Cardiac muscle cell (in vitro differentiated cells and primary cell): ENCODE measurements around the gene TFIP11. TPM values are rescaled to one million over a fixed set of nuclear protein-coding genes. Genes with fewer than 3 reads are reported as not detected.

ENCODE experiments used
- DNase-seq, 2 donors: peaks; one replicate each; pipeline versions ENCODE4 v3.0.0 to v3.0.0-alpha.2; 2010 to 2017; ENCODE audit warnings: low read depth in 1 of 2, low spot score in 1 of 2
- H3K27ac ChIP-seq: fragments of 200-600 bp; sonication (generic); 2 replicates; pipeline ENCODE4 v1.5.1; 2016
- H3K27me3 ChIP-seq: fragments of 200-600 bp; sonication (generic); 2 replicates; pipeline ENCODE4 v1.6.0; 2016; ENCODE audit warnings: control low read depth
- H3K36me3 ChIP-seq: fragments of 200-600 bp; sonication (generic); 2 replicates; pipeline ENCODE4 v1.5.1; 2016; ENCODE audit warnings: control low read depth
- H3K4me1 ChIP-seq: fragments of 200-600 bp; sonication (generic); 2 replicates; pipeline ENCODE4 v1.8.1; 2017; ENCODE audit warnings: low read depth, mild to moderate bottlenecking, mixed run types
- H3K4me3 ChIP-seq: fragments of 200-600 bp; sonication (generic); 2 replicates; pipeline ENCODE4 v1.5.1; 2016; ENCODE audit warnings: mild to moderate bottlenecking
- H3K9me3 ChIP-seq: fragments of 200-600 bp; sonication (generic); 2 replicates; pipeline ENCODE4 v1.5.1; 2017; ENCODE audit warnings: low read depth, mild to moderate bottlenecking, control low read depth
- CTCF ChIP-seq: IDR thresholded peaks from 2 replicates; pipeline ENCODE4 v1.5.1; 2012; ENCODE audit warnings: low read depth, mild to moderate bottlenecking, low read length
- polyA plus RNA-seq: library from polyadenylated mRNA; unstranded; fragments of >200 nt; fragmentation: Nextera tagmentation; extraction: Ambion mirVana; gene quantifications from 2 replicates; pipeline ENCODE4 v1.2.1, GENCODE V29; 2016
- total RNA-seq: library from RNA; depleted of rRNA; stranded (reverse); fragments of >200 nt; gene quantifications from 2 replicates; pipeline ENCODE4 v1.2.3, GENCODE V29; 2016

TFIP11 gene
- total and polyA plus RNA-seq, 2 experiments from 2014 or later = 24.6 to 25.5 TPM

DNA sequence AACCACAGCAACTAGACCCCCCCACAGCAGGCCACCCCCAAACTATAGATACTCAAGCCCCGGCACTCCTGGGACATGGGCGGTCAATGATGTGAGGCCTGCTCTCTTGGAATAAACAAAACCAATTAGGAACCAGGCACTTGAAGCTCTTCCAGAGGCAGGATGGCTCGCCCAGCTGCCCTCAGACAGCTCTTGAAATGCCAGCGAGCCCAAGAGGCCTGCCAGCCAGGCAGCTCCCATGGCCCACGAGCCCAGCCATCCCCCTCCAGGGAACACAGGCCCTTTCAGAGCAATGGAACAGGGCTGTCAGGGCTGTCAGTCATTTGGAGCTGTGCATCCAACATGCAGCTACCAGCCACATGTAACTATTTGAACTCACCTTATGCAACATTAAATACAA, 34.0 kb upstream of the TFIP11 start:
- Histone ChIP-seq H3K4me1 (peaks cover 6% of the 10 kb centered on the region), H3K9me3 (no peaks in the 10 kb centered on the region), H3K27me3 (no peaks in the 10 kb centered on the region), H3K27ac (no peak overlapping the region), H3K4me3 (no peak overlapping the region), H3K36me3 (no peaks in the 10 kb centered on the region)
- no peak for TF ChIP-seq CTCF
- no peak for DNase-seq

GRCh38 chr22:26545827-26546226, 33.6 kb upstream of the TFIP11 start:
- TF ChIP-seq CTCF = no peak
- no peak for DNase-seq
- peaks cover 6% of the 10 kb centered on the region for H3K4me1 ChIP-seq
- H3K9me3 ChIP-seq = no peaks in the 10 kb centered on the region
- no peaks in the 10 kb centered on the region for H3K27me3 ChIP-seq
- H3K27ac ChIP-seq = no peak overlapping the region
- H3K36me3 ChIP-seq = peaks cover 3% of the 10 kb centered on the region
- H3K4me3 ChIP-seq = no peak overlapping the region

- no peak for DNase-seq
- peaks cover 6% of the 10 kb centered on the region for H3K36me3 ChIP-seq
- TF ChIP-seq CTCF = no peak
- no peak overlapping the region for H3K4me3 ChIP-seq
- H3K4me1 ChIP-seq = peaks cover 6% of the 10 kb centered on the region
- H3K9me3 ChIP-seq = no peaks in the 10 kb centered on the region
- H3K27ac ChIP-seq = no peak overlapping the region
- no peaks in the 10 kb centered on the region for H3K27me3 ChIP-seq
Measured at GRCh38 chr22:26545385-26545784, 33.1 kb upstream of the TFIP11 start.

- no peak overlapping the region for H3K27ac ChIP-seq
- H3K36me3 ChIP-seq = peaks cover 6% of the 10 kb centered on the region
- no peaks in the 10 kb centered on the region for H3K9me3 ChIP-seq
- peaks cover 6% of the 10 kb centered on the region for H3K4me1 ChIP-seq
- H3K4me3 ChIP-seq = no peak overlapping the region
- no peak for TF ChIP-seq CTCF
- H3K27me3 ChIP-seq = no peaks in the 10 kb centered on the region
- DNase-seq = no peak
Measured at GRCh38 chr22:26544489-26544888, 32.2 kb upstream of the TFIP11 start.

- no peaks in the 10 kb centered on the region for H3K27me3 ChIP-seq
- no peaks in the 10 kb centered on the region for H3K9me3 ChIP-seq
- no peak overlapping the region for H3K27ac ChIP-seq
- peaks cover 6% of the 10 kb centered on the region for H3K36me3 ChIP-seq
- H3K4me3 ChIP-seq = no peak overlapping the region
- DNase-seq = no peak
- no peaks in the 10 kb centered on the region for H3K4me1 ChIP-seq
- no peak for TF ChIP-seq CTCF
Measured at GRCh38 chr22:26542831-26543230, 30.6 kb upstream of the TFIP11 start.
